ENCODE measurements around the gene SDCCAG8. TPM values are rescaled to one million over a fixed set of nuclear protein-coding genes. Genes with fewer than 3 reads are reported as not detected.

Gene SDCCAG8
- total RNA-seq, 4 donors from 2014 or later, result 24.5 to 52.7 (median 31.7) TPM

GRCh38 chr1:243470502-243470901 lies 214.7 kb downstream of the SDCCAG8 start:
- TF ChIP-seq EP300 (IDR thresholded peaks at IDR 0.05) (no peak), CTCF (IDR thresholded peaks at IDR 0.05) (no peak), POLR2A (IDR thresholded peaks at IDR 0.05; ENCODE audit: low read depth) (no peak), POLR2AphosphoS5 (IDR thresholded peaks at IDR 0.05) (no peak)
- H3K36me3 ChIP-seq, result peaks cover 0 to 7% (median 3%) of the 10 kb centered on the region in 4 donors
- intact Hi-C loops (cut with DNase I), result no loop called here
- no peak for DNase-seq (ENCODE audit: extremely low spot score)
- no peak overlapping the region for H3K27ac ChIP-seq (replicated peaks in 1 of 4)
- peaks cover 8 to 31% (median 26%) of the 10 kb centered on the region in 4 donors for H3K4me1 ChIP-seq
- H3K27me3 ChIP-seq, result no peaks in the 10 kb centered on the region
- WGBS, result 81% methylated on average over 7 of the region's 7 CpGs
- no peak overlapping the region for H3K4me3 ChIP-seq
- no peaks in the 10 kb centered on the region for H3K9me3 ChIP-seq

DNA sequence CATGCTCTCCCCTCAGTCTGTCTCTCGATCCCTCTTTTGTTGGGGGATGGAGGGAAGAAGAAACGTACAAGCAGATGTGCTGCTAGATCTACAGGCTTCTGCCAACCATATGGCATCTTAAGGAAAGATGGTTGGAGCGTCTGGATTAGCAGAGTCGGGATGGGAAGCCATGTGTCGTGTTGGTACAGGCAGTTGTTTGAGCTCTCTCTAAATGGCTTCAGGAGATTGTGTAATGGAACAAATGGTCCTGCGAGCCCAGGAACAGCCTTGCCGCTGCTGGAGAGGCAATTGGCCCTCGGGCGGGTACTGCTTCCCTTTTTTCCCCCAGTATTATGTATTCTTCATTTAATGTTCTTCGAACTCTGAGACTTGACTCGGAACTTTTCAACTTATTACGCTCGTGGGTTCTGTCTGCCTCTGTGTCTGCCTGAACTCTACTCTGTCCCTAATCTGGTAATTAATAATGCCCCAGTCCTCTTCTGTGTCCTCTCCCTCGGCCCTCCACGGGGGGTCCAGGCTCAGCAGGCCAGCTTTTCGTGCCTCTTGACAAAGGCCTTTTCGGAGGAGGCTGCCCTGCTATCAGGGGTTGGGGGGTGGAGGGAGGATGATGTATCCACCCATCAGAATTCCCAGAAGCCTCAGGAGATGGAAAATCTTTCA lies 215.3 kb downstream of the SDCCAG8 start:
- no peaks in the 10 kb centered on the region for H3K9me3 ChIP-seq
- no peak for DNase-seq (ENCODE audit: extremely low spot score)
- intact Hi-C loops (cut with DNase I), result no loop called here
- H3K4me3 ChIP-seq, result no peak overlapping the region
- no peaks in the 10 kb centered on the region for H3K27me3 ChIP-seq
- TF ChIP-seq CTCF (IDR thresholded peaks at IDR 0.05) (no peak), POLR2A (IDR thresholded peaks at IDR 0.05; ENCODE audit: low read depth) (no peak), POLR2AphosphoS5 (IDR thresholded peaks at IDR 0.05) (no peak), EP300 (IDR thresholded peaks at IDR 0.05) (no peak)
- peaks cover 8 to 31% (median 26%) of the 10 kb centered on the region in 4 donors for H3K4me1 ChIP-seq
- WGBS, result 83% methylated on average over 17 of the region's 17 CpGs
- H3K27ac ChIP-seq (replicated peaks in 1 of 4), result no peak overlapping the region
- H3K36me3 ChIP-seq, result peaks cover 0 to 7% (median 3%) of the 10 kb centered on the region in 4 donors

GRCh38 chr1:243471754-243472745 lies 216.2 kb downstream of the SDCCAG8 start:
- intact Hi-C loops (cut with DNase I), result no loop called here

More at GRCh38 chr1:243471754-243472745, 216.2 kb downstream of the SDCCAG8 start:
- TF ChIP-seq EP300 (IDR thresholded peaks at IDR 0.05), result no peak
- TF ChIP-seq CTCF (IDR thresholded peaks at IDR 0.05), result no peak
- TF ChIP-seq POLR2A (IDR thresholded peaks at IDR 0.05; ENCODE audit: low read depth), result no peak
- no peak for TF ChIP-seq POLR2AphosphoS5 (IDR thresholded peaks at IDR 0.05)
- Histone ChIP-seq H3K9me3 (no peaks in the 10 kb centered on the region), H3K27ac (replicated peaks in 1 of 4) (no peak overlapping the region), H3K27me3 (no peaks in the 10 kb centered on the region), H3K4me1 (peaks cover 8 to 31% (median 26%) of the 10 kb centered on the region in 4 donors), H3K36me3 (peaks cover 0 to 7% (median 2%) of the 10 kb centered on the region in 4 donors), H3K4me3 (no peak overlapping the region)
- DNase-seq (ENCODE audit: extremely low spot score), result no peak
- WGBS, result 83% methylated on average over 3 of the region's 3 CpGs

All from esophagus muscularis mucosa (tissue), 4 donors.